ACHN (cell line): ENCODE results near the gene ARHGEF39.

ENCODE experiments used
- DNase-seq: peaks from one replicate; pipeline ENCODE4 v3.0.0-alpha.2; 2015
- in situ Hi-C: cut with HindIII; loops from 2 replicates; pipeline ENCODE4 v1.10.0; 2017; ENCODE audit warnings: low sequenced_read_pairs, low pct_ligation_motif_present, low pct_unique_long_range_greater_than_20kb

The ARHGEF39 gene

DNA sequence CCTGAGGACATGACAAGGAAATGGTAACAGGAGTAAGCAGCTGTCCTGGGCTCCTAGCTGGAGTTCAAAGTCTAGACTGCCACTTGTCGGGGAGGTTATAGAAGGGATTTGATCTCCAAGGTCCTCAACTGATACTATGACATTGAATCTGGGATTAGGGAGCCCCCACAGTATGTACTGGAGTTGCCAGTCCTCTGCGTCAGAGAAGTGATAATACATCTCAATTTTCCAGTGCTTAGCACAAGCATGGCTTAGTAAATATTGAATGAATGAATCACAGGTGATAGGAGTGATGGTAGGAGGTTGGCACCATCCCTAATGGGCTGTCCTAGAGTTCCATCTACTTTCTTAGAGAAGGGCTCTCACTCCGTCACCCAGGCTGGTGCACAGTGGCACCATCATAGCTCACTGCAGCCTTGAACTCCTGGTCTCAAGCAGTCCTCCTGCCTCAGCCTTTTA lies 31.0 kb upstream of the ARHGEF39 start:
- in situ Hi-C loops, result no loop called here
- no peak for DNase-seq

DNA sequence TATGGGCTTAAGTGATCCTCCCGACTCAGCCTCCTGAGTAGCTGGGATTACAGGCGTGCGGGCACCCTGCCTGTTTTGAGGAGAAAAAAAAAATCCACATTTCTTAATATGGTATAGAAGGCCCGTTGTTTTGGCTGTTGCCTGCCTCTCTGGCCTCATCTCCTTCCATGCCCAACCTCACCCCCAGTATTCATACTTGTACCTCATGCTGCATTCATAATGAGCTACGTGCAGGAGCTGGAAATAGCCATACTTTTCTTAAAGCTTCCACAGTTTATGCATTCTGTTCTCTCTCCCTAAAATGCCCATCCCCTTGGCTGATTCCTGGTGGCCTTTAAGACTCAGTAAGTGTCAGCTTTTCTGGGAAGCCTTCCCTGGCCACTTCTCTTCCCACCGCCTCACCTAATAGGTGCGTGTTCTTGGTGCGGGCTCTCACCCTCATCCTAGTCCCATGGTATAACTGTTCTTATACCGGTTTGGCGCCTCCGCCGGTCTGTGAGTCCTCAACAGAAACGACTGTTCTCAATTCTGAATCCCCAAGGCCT lies 26.8 kb upstream of the ARHGEF39 start:
- in situ Hi-C loops, result no loop called here
- no peak for DNase-seq

DNA sequence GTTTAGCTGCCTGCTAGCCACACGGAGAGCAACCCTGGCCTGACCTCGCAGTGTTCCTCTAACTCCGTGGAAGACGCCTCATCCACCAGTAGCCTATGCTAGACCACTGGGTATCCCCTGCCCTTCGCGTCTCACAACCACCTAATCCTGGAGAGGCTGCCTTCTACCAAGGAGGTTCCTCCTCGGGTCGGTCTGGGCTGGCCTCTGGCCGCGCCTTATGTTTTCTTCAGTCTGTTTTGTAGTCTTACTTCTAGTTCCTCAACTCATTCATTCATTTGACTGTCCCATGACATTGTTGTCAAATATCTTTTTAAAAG lies 26.3 kb upstream of the ARHGEF39 start:
- in situ Hi-C loops, result no loop called here
- no peak for DNase-seq

DNA sequence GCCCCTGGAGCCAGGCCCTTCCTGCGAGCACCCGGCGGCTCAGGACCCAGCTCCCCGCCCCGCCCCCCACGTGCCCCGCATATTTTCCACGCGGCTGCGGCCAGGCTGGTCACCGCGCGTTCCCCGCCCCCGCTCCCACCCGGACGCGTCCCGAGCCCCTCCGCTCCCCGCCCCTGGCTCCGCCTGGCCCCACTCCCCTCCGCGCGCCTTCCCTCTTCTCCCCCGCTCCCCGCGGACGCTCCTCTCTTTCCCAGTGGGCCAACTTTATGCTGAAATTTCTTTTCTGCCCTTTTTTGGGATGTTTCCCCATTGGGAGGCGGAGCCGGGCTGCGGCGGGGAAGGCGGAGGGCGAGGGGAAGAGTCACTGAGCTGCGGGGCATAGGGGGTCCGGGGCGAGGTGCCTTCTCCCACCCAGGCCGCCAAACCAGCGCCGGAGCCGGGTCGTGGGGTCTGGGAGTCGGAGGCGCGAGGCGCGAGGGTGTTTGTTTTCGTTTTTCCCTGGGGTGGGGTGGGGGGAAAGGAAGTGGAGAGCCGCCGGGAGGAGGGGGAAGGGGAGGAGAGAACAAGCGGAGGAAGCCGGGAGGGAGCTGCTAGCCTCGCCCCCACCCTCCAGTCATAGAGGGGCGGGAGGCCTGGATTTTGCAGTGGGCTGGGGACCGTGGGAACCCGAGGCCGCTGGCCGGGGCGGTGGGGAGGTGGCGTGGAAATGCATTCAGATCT lies 25.8 kb upstream of the ARHGEF39 start:
- peak; percentile 57 for DNase-seq
- in situ Hi-C loops, result no loop called here

DNA sequence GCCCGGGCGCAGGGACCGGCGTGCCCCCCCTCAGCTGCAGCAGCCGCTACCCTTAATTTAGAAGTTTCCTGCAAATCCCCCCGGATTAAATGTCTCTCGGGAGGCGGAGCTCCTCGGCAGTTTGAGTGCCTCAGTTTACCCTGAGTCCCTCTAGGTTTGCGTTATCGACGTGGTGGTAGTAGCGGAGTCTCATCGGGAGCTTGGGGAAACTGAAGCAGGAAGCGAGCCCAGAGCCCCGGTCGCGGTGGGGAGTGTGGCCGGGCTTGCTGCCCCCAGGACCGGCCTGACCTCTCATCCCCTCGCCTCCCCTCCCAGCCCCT lies 25.3 kb upstream of the ARHGEF39 start:
- DNase-seq, result no peak
- in situ Hi-C loops, result no loop called here

GRCh38 chr9:35689542-35690293 lies 24.7 kb upstream of the ARHGEF39 start, which contains the start of gene TPM2:
TSS of gene TPM2 (minus strand) at chr9:35689925. CDS start at chr9:35689817, 108 bp downstream.
- in situ Hi-C loops, result no loop called here
- DNase-seq, result no peak

GRCh38 chr9:35688558-35689541 lies 23.9 kb upstream of the ARHGEF39 start:
- in situ Hi-C loops, result no loop called here

DNA sequence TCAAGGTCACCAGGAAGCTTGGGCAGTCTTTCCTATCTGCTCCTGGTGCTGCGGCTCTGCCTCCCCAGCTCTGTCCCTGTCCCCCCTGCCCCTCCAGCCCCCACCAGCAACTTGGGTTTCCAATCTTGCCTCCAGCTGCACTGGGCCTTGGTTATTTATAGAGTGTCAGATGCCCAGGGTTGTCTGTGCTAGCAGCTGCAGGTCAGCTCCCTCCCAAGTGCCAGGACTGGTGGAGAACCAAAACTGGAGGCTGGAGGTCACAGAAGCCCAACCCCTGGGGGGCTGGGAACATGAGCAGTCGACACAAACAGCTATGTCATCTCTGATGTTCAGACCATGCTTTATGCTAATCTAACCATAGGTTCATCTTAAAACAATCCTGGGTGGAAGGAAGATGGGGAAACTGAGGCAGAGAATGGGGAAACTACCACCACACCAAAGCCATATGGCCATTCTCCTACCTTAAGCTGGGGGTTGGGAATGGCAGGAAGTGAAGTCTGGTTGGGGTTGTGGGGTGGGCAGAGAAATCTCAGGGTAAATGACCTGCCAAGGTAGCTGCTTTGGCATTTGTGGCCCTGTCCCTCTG lies 23.1 kb upstream of the ARHGEF39 start:
- DNase-seq, result no peak
- in situ Hi-C loops, result no loop called here

More at GRCh38 chr9:35688558-35689541, 23.9 kb upstream of the ARHGEF39 start:
- peak; percentile 35 for DNase-seq

- no peak for DNase-seq
- in situ Hi-C loops, result no loop called here
Observed at GRCh38 chr9:35687306-35687705, 22.3 kb upstream of the ARHGEF39 start.

GRCh38 chr9:35686222-35687203 lies 21.5 kb upstream of the ARHGEF39 start:
- in situ Hi-C loops, result no loop called here
- no peak for DNase-seq

- in situ Hi-C loops, result no loop called here
- DNase-seq, result no peak
Observed at GRCh38 chr9:35685506-35685905, 20.5 kb upstream of the ARHGEF39 start.

- no peak for DNase-seq
- in situ Hi-C loops, result no loop called here
Observed at GRCh38 chr9:35684921-35685320, 19.9 kb upstream of the ARHGEF39 start.

DNA sequence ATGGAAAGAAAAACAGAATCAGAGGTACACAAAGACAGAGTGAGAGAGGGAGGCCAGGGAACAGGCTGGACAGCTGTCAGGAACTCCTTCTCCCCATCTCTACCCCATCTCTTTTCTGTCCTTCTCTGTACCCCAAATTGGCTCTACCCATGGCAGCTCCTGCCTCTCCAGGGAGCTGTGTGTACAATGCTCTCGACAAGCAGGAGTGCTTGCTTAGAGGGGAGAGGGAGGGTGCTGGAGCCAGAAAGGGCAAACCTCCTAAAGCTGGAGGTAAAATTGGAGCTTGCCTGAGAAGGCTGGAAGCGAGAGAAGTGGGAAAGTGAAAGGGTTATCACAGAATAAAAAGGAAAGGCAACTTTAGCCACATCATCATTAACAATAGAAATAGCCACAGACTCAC lies 18.3 kb upstream of the ARHGEF39 start:
- no peak for DNase-seq
- in situ Hi-C loops, result no loop called here

DNA sequence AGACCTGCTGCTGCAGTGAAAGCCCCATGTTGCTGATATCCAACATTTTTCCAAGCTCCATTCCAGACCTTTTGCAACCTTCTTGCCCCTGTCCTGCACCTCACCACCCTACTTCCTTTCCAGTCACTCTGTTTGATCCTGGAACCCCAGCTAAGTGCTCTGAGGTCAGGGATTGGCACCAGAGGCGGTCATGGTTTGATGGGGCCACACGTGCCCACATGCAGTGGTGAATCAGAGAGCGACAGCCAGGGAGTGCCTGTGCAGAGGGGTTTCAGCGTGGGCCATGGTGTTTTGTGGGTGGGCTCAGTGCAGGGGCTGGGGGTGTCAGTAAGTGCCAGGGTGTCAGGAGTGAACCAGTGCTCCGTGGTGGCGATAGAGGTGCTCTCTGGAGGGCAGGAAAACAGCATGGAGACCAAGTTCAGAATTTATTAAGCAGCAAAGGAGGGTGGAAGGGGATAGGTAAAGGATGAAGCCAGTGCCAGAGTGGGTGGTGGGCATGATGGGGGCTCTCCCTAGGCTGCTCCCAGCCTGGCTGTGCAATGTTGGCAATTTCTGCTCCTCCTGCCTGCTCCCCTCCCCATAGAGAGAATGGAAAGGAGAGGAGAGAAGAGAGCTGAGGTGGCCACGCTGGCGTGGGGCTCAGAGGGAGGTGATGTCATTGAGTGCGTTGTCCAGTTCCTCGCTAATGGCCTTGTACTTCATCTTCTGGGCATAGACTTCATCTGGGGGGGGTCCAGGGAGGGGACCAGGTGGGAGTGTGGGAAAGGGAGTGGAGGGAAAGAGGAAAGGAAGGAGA lies 17.7 kb upstream of the ARHGEF39 start:
- no peak for DNase-seq
- in situ Hi-C loops, result no loop called here

DNA sequence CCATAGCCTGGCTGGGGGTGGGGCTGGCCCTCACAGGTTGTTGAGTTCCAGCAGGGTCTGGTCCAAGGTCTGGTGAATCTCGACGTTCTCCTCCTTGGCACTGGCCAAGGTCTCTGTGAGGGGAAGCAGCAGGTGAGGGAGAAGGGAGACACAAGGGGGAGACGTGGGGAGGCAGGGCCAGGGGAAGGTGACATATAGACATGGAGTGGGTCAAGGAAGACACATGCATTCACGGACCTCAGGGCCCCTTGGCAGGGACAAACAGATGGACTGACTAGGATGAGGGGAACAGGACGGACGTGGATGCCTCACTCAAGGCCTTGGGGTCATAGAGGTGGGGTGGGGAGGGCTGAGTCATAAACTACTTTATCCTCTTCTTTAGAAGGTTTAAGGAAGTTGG lies 17.1 kb upstream of the ARHGEF39 start:
- DNase-seq, result no peak
- in situ Hi-C loops, result no loop called here

DNA sequence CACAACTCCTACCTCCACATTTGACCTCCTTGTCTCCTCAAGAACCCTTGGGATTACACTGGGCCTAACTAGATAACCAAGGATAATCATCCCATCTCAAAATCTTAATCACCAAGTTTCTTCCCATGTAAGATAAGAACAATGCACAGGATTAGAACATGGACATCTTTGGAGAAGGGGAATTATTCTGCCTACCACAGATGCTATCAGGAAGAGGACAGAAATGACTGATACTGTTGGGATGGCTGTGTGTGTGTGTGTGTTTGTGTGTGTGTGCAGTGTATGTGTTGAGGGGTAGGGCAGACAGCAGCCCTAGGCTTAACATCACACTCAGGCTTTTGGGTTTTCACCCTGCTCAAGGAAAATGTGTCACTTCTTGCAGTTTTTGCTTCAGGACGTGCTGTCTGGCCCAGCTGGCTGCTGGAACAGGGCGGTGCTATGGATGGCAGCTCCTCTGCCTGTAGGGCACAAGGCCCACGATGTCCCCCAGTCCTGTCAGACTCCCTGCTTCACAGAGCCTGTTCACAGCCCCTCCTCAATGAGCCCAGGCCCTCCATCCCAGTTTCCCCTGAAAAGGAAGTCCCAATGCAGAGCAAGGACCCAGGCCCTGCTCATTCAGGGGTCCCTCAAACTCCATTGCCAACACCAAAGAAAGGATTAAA lies 16.5 kb upstream of the ARHGEF39 start:
- in situ Hi-C loops, result no loop called here
- DNase-seq, result no peak
